Measurements from ENCODE around the gene KIAA2012.

KIAA2012 gene

GRCh38 chr2:202157211-202157990, 84.3 kb downstream of the KIAA2012 start:
- FAIRE-seq: no peak

GRCh38 chr2:202158796-202159195, 85.7 kb downstream of the KIAA2012 start:
- no peak for FAIRE-seq

GRCh38 chr2:202161151-202161835, 88.2 kb downstream of the KIAA2012 start:
- FAIRE-seq: no peak

- FAIRE-seq: no peak
Measured at GRCh38 chr2:202164411-202164810, 91.4 kb downstream of the KIAA2012 start.

- no peak for FAIRE-seq
Measured at GRCh38 chr2:202165208-202165607, 92.2 kb downstream of the KIAA2012 start.

GRCh38 chr2:202165945-202166344, 92.9 kb downstream of the KIAA2012 start:
- no peak for FAIRE-seq

GRCh38 chr2:202169131-202169530, 96.1 kb downstream of the KIAA2012 start:
- FAIRE-seq: no peak

- FAIRE-seq: no peak
Measured at GRCh38 chr2:202169832-202170424, 96.9 kb downstream of the KIAA2012 start.

- FAIRE-seq: no peak
Measured at GRCh38 chr2:202171241-202171825, 98.3 kb downstream of the KIAA2012 start.

- FAIRE-seq: no peak
Measured at GRCh38 chr2:202172439-202173211, 99.6 kb downstream of the KIAA2012 start.

GRCh38 chr2:202178346-202178958, 105.4 kb downstream of the KIAA2012 start:
- peak; percentile 94 for FAIRE-seq

GRCh38 chr2:202184557-202184956, 111.5 kb downstream of the KIAA2012 start:
- no peak for FAIRE-seq

GRCh38 chr2:202185156-202185555, 112.1 kb downstream of the KIAA2012 start:
- no peak for FAIRE-seq

- no peak for FAIRE-seq
Measured at GRCh38 chr2:202186641-202187202, 113.7 kb downstream of the KIAA2012 start.

GRCh38 chr2:202187570-202187969, 114.5 kb downstream of the KIAA2012 start:
- FAIRE-seq: no peak

GRCh38 chr2:202193305-202193704, 120.2 kb downstream of the KIAA2012 start:
- no peak for FAIRE-seq

- FAIRE-seq: no peak
Measured at GRCh38 chr2:202193881-202194353, 120.9 kb downstream of the KIAA2012 start.

- FAIRE-seq: no peak
Measured at GRCh38 chr2:202194418-202194817, 121.4 kb downstream of the KIAA2012 start.

GRCh38 chr2:202196727-202197126, 123.7 kb downstream of the KIAA2012 start:
- FAIRE-seq: no peak

- FAIRE-seq: no peak
Measured at GRCh38 chr2:202201220-202202160, 128.4 kb downstream of the KIAA2012 start.

GRCh38 chr2:202203348-202203747, 130.3 kb downstream of the KIAA2012 start:
- FAIRE-seq: no peak

All from A204.1 (cell line).